SK-N-SH (cell line): ENCODE results near the gene TK2. TPM values are rescaled to one million over a fixed set of nuclear protein-coding genes. Genes with fewer than 3 reads are reported as not detected.
A peak's percentile ranks its signal among the peaks of the same experiment; 100 is the strongest.

Experiments used
- CTCF ChIA-PET: fragments of 300-600, 350-600 bp; formaldehyde crosslinking; extraction: SDS; loops from one replicate; lab custom pipeline; 2021; lab: Yijun Ruan, JAX
- POLR2A ChIA-PET: fragments of 350-600 bp; sonication (Branson Sonifier 250); formaldehyde crosslinking; extraction: SDS; loops from one replicate; lab custom pipeline; 2020; ENCODE audit warnings: antibody characterized with exemption, inconsistent platforms; lab: Yijun Ruan, JAX
- DNase-seq: peaks from one replicate; pipeline ENCODE4 v3.0.0; 2012
- H2AFZ ChIP-seq: fragments of 200-600 bp; sonication (generic); 2 replicates; pipeline ENCODE4 v1.8.1; 2016; ENCODE audit warnings: antibody characterized with exemption, mild to moderate bottlenecking, low read depth
- H3F3A ChIP-seq: fragments of 200-600 bp; sonication (generic); replicated peaks from 2 replicates; pipeline ENCODE3; 2016; ENCODE audit warnings: antibody characterized with exemption, mild to moderate bottlenecking; ENCODE audit not compliant: insufficient read depth
- H3K27ac ChIP-seq, 2 experiments: fragments of 200-500 bp in 1 of 2; fragments of 200-600 bp in 1 of 2; sonication (Bioruptor generic) in 1 of 2; sonication (generic), shearing (Covaris generic) in 1 of 2; 2 replicates each; pipeline versions ENCODE4 v1.5.1 to v1.6.1; 2014 to 2016; ENCODE audit warnings: low read depth in 2 of 2, inconsistent platforms in 1 of 2, low read length in 1 of 2, mild to moderate bottlenecking in 1 of 2, mixed read lengths in 1 of 2
- H3K27me3 ChIP-seq: fragments of 200-600 bp; sonication (generic), shearing (Covaris generic); 2 replicates; pipeline ENCODE4 v1.6.1; 2016; ENCODE audit warnings: mixed run types; ENCODE audit not compliant: insufficient read depth
- H3K36me3 ChIP-seq, 2 experiments: fragments of 200-500 bp in 1 of 2; fragments of 200-600 bp in 1 of 2; sonication (Bioruptor generic) in 1 of 2; sonication (generic) in 1 of 2; replicated peaks in 1 of 2; 2 replicates each; pipeline versions ENCODE3 to v1.5.1; 2014 to 2016; ENCODE audit warnings: low read length in 1 of 2, mild to moderate bottlenecking in 1 of 2; ENCODE audit not compliant: insufficient read depth in 2 of 2, control insufficient read depth in 1 of 2
- H3K4me1 ChIP-seq, 2 experiments: fragments of 200-500 bp in 1 of 2; fragments of 200-600 bp in 1 of 2; sonication (Bioruptor generic) in 1 of 2; sonication (generic), shearing (Covaris generic) in 1 of 2; 2 replicates each; pipeline versions ENCODE4 v1.5.1 to v1.6.1; 2014 to 2016; ENCODE audit warnings: low read depth in 1 of 2, low read length in 1 of 2, mixed run types in 1 of 2; ENCODE audit not compliant: insufficient read depth in 2 of 2, control insufficient read depth in 1 of 2
- H3K4me2 ChIP-seq: fragments of 200-600 bp; sonication (generic), shearing (Covaris generic); 2 replicates; pipeline ENCODE4 v1.6.1; 2017; ENCODE audit warnings: mixed run types
- H3K4me3 ChIP-seq, 2 experiments: fragments of 200-500 bp in 1 of 2; fragments of 200-600 bp in 1 of 2; sonication (Bioruptor generic) in 1 of 2; sonication (generic), shearing (Covaris generic) in 1 of 2; 2 replicates each; pipeline versions ENCODE4 v1.5.1 to v1.8.1; 2014 to 2016; ENCODE audit warnings: low read depth in 2 of 2, inconsistent platforms in 1 of 2, low read length in 1 of 2, mild to moderate bottlenecking in 1 of 2, mixed read lengths in 1 of 2, moderate library complexity in 1 of 2
- H3K79me2 ChIP-seq: fragments of 200-600 bp; sonication (generic); 2 replicates; pipeline ENCODE4 v1.8.1; 2017; ENCODE audit warnings: mild to moderate bottlenecking; ENCODE audit not compliant: insufficient read depth
- H3K9ac ChIP-seq: fragments of 200-600 bp; sonication (generic); 2 replicates; pipeline ENCODE4 v1.6.1; 2017; ENCODE audit warnings: mixed run types
- H3K9me2 ChIP-seq: fragments of 200-600 bp; sonication (generic); 2 replicates; pipeline ENCODE4 v1.6.1; 2017; ENCODE audit warnings: mixed run types
- H3K9me3 ChIP-seq: fragments of 200-600 bp; sonication (generic); 2 replicates; pipeline ENCODE4 v1.6.1; 2017; ENCODE audit warnings: mixed run types, mild to moderate bottlenecking, moderate library complexity
- H4K20me1 ChIP-seq: fragments of 200-600 bp; sonication (generic); 2 replicates; pipeline ENCODE4 v1.6.1; 2017; ENCODE audit warnings: mild to moderate bottlenecking, mixed run types; ENCODE audit not compliant: insufficient read depth
- ELF1 ChIP-seq: IDR thresholded peaks from 2 replicates; pipeline ENCODE4 v1.4.0; 2012
- EZH2phosphoT487 ChIP-seq: fragments of 200-600 bp; sonication (generic); IDR thresholded peaks from 2 replicates; pipeline ENCODE4 v1.6.1; 2017; ENCODE audit warnings: low read depth, mixed run types, mild to moderate bottlenecking, antibody characterized with exemption, moderate library complexity, borderline replicate concordance
- FOSL2 ChIP-seq: IDR thresholded peaks from 2 replicates; pipeline ENCODE4 v1.4.0; 2012; ENCODE audit warnings: low read depth, mild to moderate bottlenecking, moderate library complexity, borderline replicate concordance
- FOXJ3 ChIP-seq: sonication (generic); formaldehyde crosslinking; IDR thresholded peaks from 2 replicates; pipeline ENCODE4 v1.5.1; 2020; ENCODE audit warnings: mild to moderate bottlenecking, missing genetic modification reagents
- GABPA ChIP-seq: IDR thresholded peaks from 2 replicates; pipeline ENCODE4 v1.4.0; 2012; ENCODE audit warnings: low read depth, mild to moderate bottlenecking
- NFIC ChIP-seq: IDR thresholded peaks from 2 replicates; pipeline ENCODE4 v1.4.0; 2012; ENCODE audit warnings: borderline replicate concordance
- NRF1 ChIP-seq: IDR thresholded peaks from 2 replicates; pipeline ENCODE4 v1.6.1; 2012; ENCODE audit warnings: low read depth, mild to moderate bottlenecking, low read length
- RAD21 ChIP-seq: IDR thresholded peaks from 2 replicates; pipeline ENCODE4 v1.6.1; 2012; ENCODE audit warnings: mild to moderate bottlenecking, low read length
- RCOR1 ChIP-seq: fragments of 150-350 bp; IDR thresholded peaks from 2 replicates; pipeline ENCODE4 v1.6.1; 2017; ENCODE audit warnings: antibody characterized with exemption, low read length
- REST ChIP-seq: IDR thresholded peaks from 2 replicates; pipeline ENCODE4 v1.6.1; 2012; ENCODE audit warnings: mild to moderate bottlenecking, low read depth, low read length, moderate library complexity
- RXRA ChIP-seq: IDR thresholded peaks from 2 replicates; pipeline ENCODE4 v1.4.0; 2012; ENCODE audit warnings: low read depth, mild to moderate bottlenecking, borderline replicate concordance
- SMC3 ChIP-seq: IDR thresholded peaks from 2 replicates; pipeline ENCODE4 v1.6.1; 2012; ENCODE audit warnings: low read depth, low read length, improper control_type of control experiment
- ZBTB33 ChIP-seq: IDR thresholded peaks from 2 replicates; pipeline ENCODE4 v1.4.0; 2012; ENCODE audit warnings: low read depth, borderline replicate concordance
- WGBS: methylation state at CpG from one replicate; pipeline ENCODE4 v1.1.6; 2017; ENCODE audit warnings: low lambda C conversion rate; 5-methylcytosine and 5-hydroxymethylcytosine counted together
- polyA plus RNA-seq, 3 experiments: library from polyadenylated mRNA; depleted of rRNA; stranded (reverse); fragments of >200 nt; gene quantifications; 2 replicates each; pipeline ENCODE4 v1.2.3, GENCODE V29; 2012

The TK2 gene
- polyA plus RNA-seq, 1 of the 3 experiments (the other 2 are of a cell fraction) = 25.2 TPM

GRCh38 chr16:66562986-66563385, 13.1 kb upstream of the TK2 start:
- peak overlapping the region in 1 of 2 experiments; percentile 60; a peak in 1 of 4 replicates for H3K27ac ChIP-seq
- TF ChIP-seq GABPA (no peak), FOXJ3 (CRISPR knock-in tag) (no peak), ELF1 (no peak), SMC3 (no peak), NRF1 (no peak), ZBTB33 (no peak), NFIC (no peak), RAD21 (no peak), RXRA (no peak), REST (no peak), EZH2phosphoT487 (no peak), RCOR1 (no peak), FOSL2 (no peak)
- H3K79me2 ChIP-seq = peaks cover 31% of the 10 kb centered on the region; the same call in 1 of the 2 replicates
- CTCF ChIA-PET = interaction anchor here (0.7 to 2.5 kb wide), 9 partner anchors 11 to 305 kb away, joined by 3 to 11 read pairs (median 4); partner anchors contain the start of gene CKLF
- H3K36me3 ChIP-seq = peaks cover 61 to 69% of the 10 kb centered on the region in 2 experiments
- no peak for DNase-seq
- no peaks in the 10 kb centered on the region for H3K9me2 ChIP-seq
- POLR2A ChIA-PET = interaction anchor here (1.1 kb wide), 1 partner anchor 41 kb away, joined by 3 read pairs; no protein-coding TSS in a partner anchor
- WGBS = 89% methylated on average over 2 of the region's 2 CpGs
- H3F3A ChIP-seq = peaks cover 34% of the 10 kb centered on the region
- no peak overlapping the region for H2AFZ ChIP-seq
- no peaks in the 10 kb centered on the region for H3K9me3 ChIP-seq
- H3K4me3 ChIP-seq = no peak overlapping the region
- no peak overlapping the region for H3K9ac ChIP-seq
- H3K4me2 ChIP-seq = 0 out of 2 replicates have a peak overlapping the region, but pooled peaks have one; percentile 9
- H3K27me3 ChIP-seq = no peaks in the 10 kb centered on the region
- H3K4me1 ChIP-seq = 0 out of 4 replicates have a peak, but pooled peaks cover 0 to 3% of the 10 kb centered on the region in 2 experiments
- no peaks in the 10 kb centered on the region for H4K20me1 ChIP-seq
